HG03045 (cell line): ENCODE results near the gene PAFAH1B2.

Experiments
- ATAC-seq: cut with Tn5 transposase; IDR thresholded peaks from one replicate; pipeline ENCODE4 v1.9.1; 2021; ENCODE audit warnings: mild to moderate bottlenecking, moderate library complexity; ENCODE audit not compliant: unreplicated experiment

Gene PAFAH1B2

DNA sequence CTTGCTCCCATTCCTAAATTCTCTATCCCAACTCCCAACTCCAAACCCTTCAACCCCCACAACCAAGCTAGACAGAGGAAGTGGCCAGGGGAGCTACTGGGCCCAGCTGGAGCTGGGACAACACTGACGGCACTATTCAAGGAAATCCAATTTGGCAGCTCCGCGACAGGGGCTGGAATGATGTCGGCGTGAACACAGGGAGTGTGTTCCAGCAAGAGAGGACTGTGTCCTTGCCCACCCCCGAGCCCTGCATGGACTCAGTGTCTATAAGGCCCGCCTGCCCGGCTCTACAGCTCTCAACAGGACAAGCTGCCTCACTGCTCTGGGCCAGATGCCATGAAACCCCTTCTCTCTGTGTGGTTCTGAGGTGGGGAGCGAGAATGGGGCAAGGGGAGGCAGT lies 76.5 kb downstream of the PAFAH1B2 start:
- no peak for ATAC-seq

DNA sequence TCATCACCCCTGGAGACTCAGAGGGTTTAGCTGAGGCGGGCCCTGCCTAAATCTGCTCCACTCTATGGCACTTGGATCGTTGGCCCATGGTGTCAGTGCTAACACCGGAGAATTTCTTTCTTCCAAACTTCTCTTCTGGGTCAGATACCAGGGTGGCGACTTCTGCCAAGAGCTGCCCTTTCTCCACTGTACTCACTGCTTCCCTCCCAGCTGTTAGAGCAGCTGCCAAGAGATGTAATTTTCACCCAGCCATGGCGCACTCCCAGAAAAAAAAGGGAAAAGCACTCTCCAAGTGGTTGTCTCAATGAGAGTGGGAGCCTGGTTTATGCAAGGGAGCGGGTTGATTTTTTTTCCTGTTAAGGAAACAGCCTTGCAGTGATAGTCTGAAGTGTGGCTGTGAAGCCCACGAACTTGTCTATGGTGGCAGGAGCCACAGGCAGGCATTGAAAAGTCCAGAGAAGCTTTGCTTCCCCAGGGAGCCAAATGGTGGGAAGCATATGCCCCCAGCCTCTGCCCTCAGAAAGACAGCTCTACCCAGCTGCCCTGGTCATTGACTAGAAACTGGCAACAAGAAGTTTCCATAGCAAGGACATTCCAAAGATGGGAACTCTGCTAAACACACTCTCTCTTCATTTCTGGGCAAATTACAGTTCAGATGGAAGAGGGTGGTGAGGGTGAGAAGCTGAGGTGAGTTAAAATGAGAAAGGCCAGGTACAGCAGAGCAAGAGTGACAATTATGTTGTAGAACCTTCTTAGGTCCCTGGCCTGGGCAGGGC lies 77.1 kb downstream of the PAFAH1B2 start:
- no peak for ATAC-seq

DNA sequence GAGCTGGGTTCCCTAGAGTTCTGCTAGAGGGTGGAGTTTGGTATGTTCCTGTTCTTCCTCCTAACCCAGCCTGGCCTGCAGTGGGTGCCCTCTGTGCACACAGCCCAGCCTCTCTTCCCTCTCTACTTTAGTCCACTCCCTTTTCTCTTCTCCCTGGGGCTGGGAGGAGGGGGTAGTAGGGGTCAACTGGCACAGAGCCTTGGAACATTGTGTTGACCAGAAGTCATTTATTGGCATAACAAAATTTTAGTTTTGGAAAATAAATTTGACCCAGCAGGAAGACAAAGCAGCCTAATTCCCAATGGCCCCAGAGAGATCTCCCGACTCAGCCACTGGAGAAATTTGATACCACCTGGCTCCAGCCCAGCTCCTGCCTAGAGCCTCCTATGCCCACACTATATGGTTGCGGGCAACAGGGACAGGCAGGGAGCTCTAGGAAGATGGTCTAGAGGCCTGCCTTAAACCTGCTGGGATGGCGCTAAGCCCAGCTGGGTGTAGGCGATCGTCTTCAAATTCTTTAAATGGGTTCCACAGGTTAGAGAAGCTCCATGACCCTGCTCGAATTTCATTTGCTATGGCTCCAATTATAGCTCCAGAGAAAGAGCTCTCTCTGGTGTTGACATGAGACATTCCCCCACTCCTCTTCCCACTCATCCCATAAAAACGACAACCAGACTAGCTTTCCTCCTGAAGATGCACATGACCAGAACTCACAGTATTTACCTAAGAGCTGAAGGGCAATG lies 77.9 kb downstream of the PAFAH1B2 start:
- ATAC-seq = no peak

DNA sequence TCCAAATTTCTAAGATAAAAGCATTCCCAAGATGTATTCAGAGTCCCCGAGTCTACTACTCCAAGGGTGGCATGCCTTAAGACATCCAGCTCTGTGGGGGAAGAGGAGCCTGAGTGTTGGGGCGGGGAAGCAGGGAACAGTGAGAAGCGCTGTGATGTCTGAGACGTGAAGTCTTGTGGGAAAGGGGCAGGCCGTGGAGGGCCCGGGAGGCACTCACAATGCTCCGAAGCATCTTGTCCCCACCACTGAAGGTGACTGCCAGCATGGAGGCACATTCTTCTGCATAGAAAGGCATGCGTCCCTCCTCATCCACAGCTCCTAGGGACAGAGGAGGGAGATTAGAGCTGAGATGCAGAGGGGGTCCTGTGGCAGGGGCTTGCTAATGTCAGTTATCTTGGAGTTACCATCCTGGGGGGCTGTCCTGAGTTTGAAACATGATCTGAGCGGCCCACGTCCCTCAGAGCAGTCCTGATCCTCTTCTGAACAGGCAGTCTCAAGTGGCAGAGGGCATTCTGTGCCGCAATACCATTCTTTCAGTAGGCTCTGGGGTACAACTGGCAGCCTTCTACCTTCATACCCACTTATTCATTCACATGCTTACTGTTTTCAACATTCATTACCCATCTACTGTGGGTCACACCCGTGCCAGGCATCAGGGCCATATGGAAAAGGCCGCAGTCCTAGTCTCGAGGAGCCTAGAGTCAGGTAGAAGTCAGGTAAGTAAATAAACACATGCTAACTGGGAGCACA lies 79.1 kb downstream of the PAFAH1B2 start:
- no peak for ATAC-seq

DNA sequence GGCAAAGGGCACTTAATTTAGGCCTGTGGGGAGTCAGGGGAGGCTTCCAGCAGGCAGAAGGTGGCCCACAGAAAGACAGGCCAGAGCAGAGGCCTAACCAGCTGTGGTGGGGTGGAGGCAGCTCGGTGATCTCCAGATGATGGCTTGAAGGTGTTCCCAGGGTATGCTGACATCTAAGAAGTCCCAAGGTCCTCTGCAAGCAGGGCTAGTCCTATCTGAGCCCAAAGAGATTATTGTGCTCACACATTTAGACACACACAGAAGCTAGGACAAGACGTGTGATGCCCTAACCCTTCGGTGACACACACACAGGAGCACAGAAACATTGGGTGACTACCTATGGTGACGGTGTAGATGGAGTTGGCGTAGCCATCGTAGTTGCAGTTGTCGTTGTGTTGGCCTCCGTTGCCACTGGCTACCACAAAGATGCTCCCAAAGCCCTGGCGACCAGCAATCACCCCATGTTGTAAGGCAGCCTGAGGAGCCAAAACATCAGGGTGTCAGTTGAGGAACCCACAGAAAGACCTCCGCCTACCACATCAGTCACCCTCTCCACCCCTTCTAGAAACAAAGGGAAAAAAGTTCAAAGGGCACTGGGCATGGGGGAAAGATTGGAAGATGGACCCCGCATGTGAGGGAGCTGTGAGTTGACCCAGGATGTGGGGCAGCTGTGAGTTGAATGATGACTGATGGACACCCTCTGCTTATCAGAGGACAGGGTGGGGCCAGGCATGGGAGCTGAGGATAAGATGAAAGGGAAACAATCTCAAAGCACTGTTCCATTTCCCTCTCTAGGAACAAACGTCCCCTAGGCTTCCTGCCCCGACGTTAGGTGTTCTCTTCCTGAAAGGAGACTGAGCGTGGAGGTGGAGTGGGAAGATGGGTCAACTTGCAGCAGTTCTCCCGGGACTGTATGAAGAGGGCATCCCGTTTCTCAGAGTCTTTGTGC lies 79.9 kb downstream of the PAFAH1B2 start:
- no peak for ATAC-seq

DNA sequence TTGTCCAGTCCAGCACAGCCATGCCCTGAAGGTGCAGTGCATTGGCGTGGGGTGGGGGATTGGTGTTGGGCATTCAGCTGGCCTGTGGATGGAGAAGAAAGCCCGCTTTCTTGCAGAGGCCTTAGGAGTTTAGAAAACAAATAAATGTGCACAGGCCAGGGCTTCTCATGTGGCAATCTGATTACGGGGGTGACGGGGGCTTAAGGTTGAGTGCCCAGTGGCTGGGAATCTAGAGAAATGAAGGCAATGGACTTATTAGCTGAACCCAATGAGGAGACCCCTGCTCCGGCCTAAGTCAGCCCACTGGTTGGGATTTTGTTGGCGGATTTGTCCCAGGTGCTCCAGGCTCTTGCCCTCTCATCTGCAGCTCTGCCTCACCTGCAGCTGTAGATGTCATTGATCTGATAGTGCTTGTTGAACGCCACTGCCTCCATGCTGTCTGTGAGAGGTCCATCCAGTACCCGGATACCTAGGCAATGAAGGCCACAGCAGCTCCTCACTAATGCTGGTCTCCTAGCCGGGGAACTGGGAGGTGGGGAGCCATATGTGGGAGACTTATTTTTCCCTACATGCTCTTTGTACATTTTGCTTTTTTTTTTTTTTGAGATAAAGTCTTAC lies 81.6 kb downstream of the PAFAH1B2 start:
- ATAC-seq = no peak
